GM19328 (cell line): Measurements from ENCODE around the gene FBXO30.

Source experiments
- ATAC-seq: cut with Tn5 transposase; IDR thresholded peaks from one replicate; pipeline ENCODE4 v1.9.1; 2021; ENCODE audit warnings: mild to moderate bottlenecking, moderate library complexity; ENCODE audit not compliant: unreplicated experiment

Gene FBXO30

GRCh38 chr6:145758113-145758512, 56.5 kb downstream of the FBXO30 start:
- no peak for ATAC-seq

- no peak for ATAC-seq
These were observed 58.4 kb downstream of the FBXO30 start for GRCh38 chr6:145756170-145756662.

- ATAC-seq = no peak
These were observed 58.9 kb downstream of the FBXO30 start for GRCh38 chr6:145755682-145756081.

DNA sequence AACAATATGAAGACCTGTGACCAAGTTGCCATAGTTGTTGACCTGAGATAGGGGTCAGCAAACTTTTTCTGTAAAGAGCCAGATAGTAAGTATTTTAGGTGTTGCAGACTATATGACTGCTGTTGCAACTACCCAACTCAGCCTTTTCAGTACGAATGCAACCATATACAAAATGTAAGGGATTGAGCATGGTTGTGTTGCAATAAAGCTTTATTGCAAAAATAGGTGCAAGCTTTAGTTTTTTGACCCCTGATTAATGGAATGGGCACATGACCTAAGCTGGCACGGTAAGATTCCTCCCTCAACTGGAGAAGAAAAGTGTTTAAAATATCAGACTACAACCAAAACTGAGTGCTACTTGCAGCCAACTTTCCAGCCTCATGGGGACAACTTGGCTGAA, 62.0 kb downstream of the FBXO30 start:
- ATAC-seq = no peak

GRCh38 chr6:145749632-145750031, 65.0 kb downstream of the FBXO30 start:
- peak; percentile 53 for ATAC-seq

GRCh38 chr6:145745861-145746260, 68.7 kb downstream of the FBXO30 start:
- ATAC-seq = no peak

DNA sequence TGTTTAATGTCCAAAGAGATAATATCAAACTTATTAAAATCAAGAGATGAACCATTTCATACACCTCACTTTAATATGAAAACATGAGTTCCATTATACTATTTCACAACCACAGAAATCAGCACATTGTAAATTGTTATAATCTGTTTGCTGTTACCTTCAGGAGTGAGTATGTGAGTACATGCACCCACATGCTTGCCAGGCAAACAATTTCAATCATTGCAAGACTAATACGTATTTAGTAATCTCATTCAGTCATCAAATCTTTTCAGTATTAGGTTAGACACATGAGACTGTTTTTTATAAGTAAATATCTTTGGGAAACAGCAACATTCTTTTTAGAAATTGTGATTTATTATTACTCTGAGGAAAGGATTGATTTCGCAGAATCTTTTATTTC, 70.0 kb downstream of the FBXO30 start:
- ATAC-seq = no peak
